Left renal pelvis (tissue), 4 donors: ENCODE measurements around the gene APPBP2. TPM values are rescaled to one million over a fixed set of nuclear protein-coding genes. Genes with fewer than 3 reads are reported as not detected.

Experiments
- DNase-seq, 4 donors: peaks; one replicate each; pipeline ENCODE4 v3.0.0-alpha.2; 2013; ENCODE audit warnings: low read depth in 4 of 4, low spot score in 3 of 4
- polyA plus RNA-seq, 4 donors: library from polyadenylated mRNA; unstranded; fragments of 120-200 nt; gene quantifications; one replicate each; pipeline ENCODE4 v1.2.1, GENCODE V29; 2013; ENCODE audit not compliant: insufficient read length in 4 of 4

Gene APPBP2
- polyA plus RNA-seq, 4 donors: 49.4 to 57.5 (median 56.1) TPM

GRCh38 chr17:60401819-60402218, 124.2 kb downstream of the APPBP2 start:
- DNase-seq: no peak

DNA sequence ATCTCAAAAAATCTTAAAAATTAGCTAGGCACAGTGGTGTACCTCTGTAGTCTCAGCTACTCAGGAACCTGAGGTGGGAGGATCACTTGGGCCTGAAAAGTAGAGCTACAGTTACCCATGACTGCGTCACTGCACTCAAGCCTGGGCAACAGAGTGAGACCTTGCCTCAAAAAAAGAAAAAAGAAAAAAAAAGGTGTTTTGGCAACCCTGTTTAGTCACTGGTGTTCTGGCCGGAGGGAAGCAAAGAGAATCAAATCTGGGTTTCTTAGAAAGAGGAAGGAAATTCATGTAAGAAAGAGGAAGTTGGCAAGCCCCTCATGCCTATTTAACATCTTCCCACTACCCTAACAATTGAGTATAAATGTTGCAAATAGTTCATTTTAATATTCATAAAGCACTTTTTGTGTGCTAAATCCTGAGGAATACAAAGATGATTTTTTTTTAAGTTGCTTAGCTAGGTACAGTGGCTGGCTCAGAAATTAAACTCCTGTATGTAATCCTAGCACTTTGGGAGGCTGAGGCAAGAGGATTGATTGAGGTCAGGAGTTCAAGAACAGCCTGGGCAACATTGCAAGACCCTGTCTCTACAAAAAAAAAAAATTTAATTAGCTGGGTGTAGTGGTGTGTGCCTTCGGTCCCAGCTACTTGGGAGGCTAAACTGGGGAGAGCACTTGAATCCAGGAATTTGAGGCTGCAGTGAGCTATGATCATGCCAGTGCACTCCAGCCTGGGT, 127.6 kb downstream of the APPBP2 start:
- no peak for DNase-seq

DNA sequence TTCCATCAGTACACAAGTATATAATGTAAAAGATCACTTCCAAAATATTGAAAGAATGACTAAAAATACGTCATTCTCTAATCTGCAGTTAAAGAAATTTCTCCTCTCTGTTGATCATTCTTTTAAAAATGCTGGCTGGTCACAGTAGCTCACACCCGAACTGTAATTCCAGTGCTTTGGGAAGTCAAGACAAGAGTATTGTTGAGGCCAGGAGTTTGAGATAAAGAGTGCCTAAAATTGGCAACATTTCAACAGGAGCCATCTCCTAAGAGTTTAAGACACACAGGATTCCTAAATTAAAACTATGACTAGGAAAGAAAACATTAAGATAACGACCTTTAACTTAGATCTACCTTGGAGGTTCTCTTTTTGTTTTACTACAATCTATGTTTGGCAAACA, 129.6 kb downstream of the APPBP2 start:
- no peak for DNase-seq

GRCh38 chr17:60395508-60396065, 130.5 kb downstream of the APPBP2 start:
- no peak for DNase-seq

GRCh38 chr17:60393840-60394723, 132.0 kb downstream of the APPBP2 start:
- no peak for DNase-seq

Other genes starting within 250 kb of the APPBP2 start
- 10 to 100 TPM; 31.8 to 44.2 (median 42.3) TPM for gene USP32, start 134.1 kb downstream of the APPBP2 start, polyA plus RNA-seq
- under 1 TPM in 1 of 4 donors, not detected in 3; 0.26 TPM for gene CHCT1, start 103.8 kb downstream of the APPBP2 start, polyA plus RNA-seq
- gene PPM1D, start 74.0 kb upstream of the APPBP2 start, polyA plus RNA-seq: 10 to 100 TPM; 19.3 to 26.1 (median 20.7) TPM
- gene BCAS3, start 151.6 kb upstream of the APPBP2 start, polyA plus RNA-seq: 10 to 100 TPM; 17.7 to 31.6 (median 28.4) TPM